Measurements from ENCODE around the gene ARHGEF7.

The ARHGEF7 gene

GRCh38 chr13:111275995-111276618 is 161.0 kb downstream of the ARHGEF7 start:
- DNase-seq (ENCODE audit: low read depth, low spot score), result no peak
- peaks cover 68% of the 10 kb centered on the region for H3K36me3 ChIP-seq (ENCODE audit: insufficient read depth, insufficient read length, low read length)
- H3K4me1 ChIP-seq (ENCODE audit: insufficient read depth, insufficient read length), result no peaks in the 10 kb centered on the region
- no peaks in the 10 kb centered on the region for H3K9me3 ChIP-seq (ENCODE audit: insufficient read depth, low read length)
- TF ChIP-seq YY1 (IDR thresholded peaks at IDR 0.05; ENCODE audit: insufficient read depth, insufficient read length) (no peak), ZNF274 (IDR thresholded peaks at IDR 0.05; ENCODE audit: low read depth, low read length) (no peak), SUZ12 (IDR thresholded peaks at IDR 0.05; ENCODE audit: extremely low read depth, insufficient read depth, insufficient read length) (no peak)
- H3K27me3 ChIP-seq (ENCODE audit: insufficient read depth, insufficient read length), result no peaks in the 10 kb centered on the region
- H3K4me3 ChIP-seq (ENCODE audit: insufficient read length, low read depth), result no peak overlapping the region
- no peak overlapping the region for H3K9ac ChIP-seq (ENCODE audit: insufficient read length, low read depth)

- Histone ChIP-seq H3K9me3 (ENCODE audit: insufficient read depth, low read length) (no peaks in the 10 kb centered on the region), H3K4me3 (ENCODE audit: insufficient read length, low read depth) (no peak overlapping the region), H3K4me1 (ENCODE audit: insufficient read depth, insufficient read length) (no peaks in the 10 kb centered on the region), H3K27me3 (ENCODE audit: insufficient read depth, insufficient read length) (no peaks in the 10 kb centered on the region), H3K9ac (ENCODE audit: insufficient read length, low read depth) (no peak overlapping the region), H3K36me3 (ENCODE audit: insufficient read depth, insufficient read length, low read length) (peaks cover 77% of the 10 kb centered on the region)
- no peak for TF ChIP-seq ZNF274 (IDR thresholded peaks at IDR 0.05; ENCODE audit: low read depth, low read length)
- no peak for TF ChIP-seq SUZ12 (IDR thresholded peaks at IDR 0.05; ENCODE audit: extremely low read depth, insufficient read depth, insufficient read length)
- no peak for TF ChIP-seq YY1 (IDR thresholded peaks at IDR 0.05; ENCODE audit: insufficient read depth, insufficient read length)
- no peak for DNase-seq (ENCODE audit: low read depth, low spot score)
Observed at GRCh38 chr13:111278258-111278657, 163.1 kb downstream of the ARHGEF7 start.

GRCh38 chr13:111278743-111279652 is 163.9 kb downstream of the ARHGEF7 start:
- Histone ChIP-seq H3K4me1 (ENCODE audit: insufficient read depth, insufficient read length) (no peaks in the 10 kb centered on the region), H3K27me3 (ENCODE audit: insufficient read depth, insufficient read length) (no peaks in the 10 kb centered on the region), H3K9ac (ENCODE audit: insufficient read length, low read depth) (no peak overlapping the region), H3K4me3 (ENCODE audit: insufficient read length, low read depth) (no peak overlapping the region), H3K36me3 (ENCODE audit: insufficient read depth, insufficient read length, low read length) (peaks cover 79% of the 10 kb centered on the region), H3K9me3 (ENCODE audit: insufficient read depth, low read length) (no peaks in the 10 kb centered on the region)
- TF ChIP-seq ZNF274 (IDR thresholded peaks at IDR 0.05; ENCODE audit: low read depth, low read length) (no peak), YY1 (IDR thresholded peaks at IDR 0.05; ENCODE audit: insufficient read depth, insufficient read length) (no peak), SUZ12 (IDR thresholded peaks at IDR 0.05; ENCODE audit: extremely low read depth, insufficient read depth, insufficient read length) (no peak)
- no peak for DNase-seq (ENCODE audit: low read depth, low spot score)

GRCh38 chr13:111280226-111280625 is 165.1 kb downstream of the ARHGEF7 start:
- Histone ChIP-seq H3K27me3 (ENCODE audit: insufficient read depth, insufficient read length) (no peaks in the 10 kb centered on the region), H3K4me1 (ENCODE audit: insufficient read depth, insufficient read length) (no peaks in the 10 kb centered on the region), H3K4me3 (ENCODE audit: insufficient read length, low read depth) (no peak overlapping the region), H3K9ac (ENCODE audit: insufficient read length, low read depth) (no peak overlapping the region), H3K36me3 (ENCODE audit: insufficient read depth, insufficient read length, low read length) (peaks cover 79% of the 10 kb centered on the region), H3K9me3 (ENCODE audit: insufficient read depth, low read length) (no peaks in the 10 kb centered on the region)
- DNase-seq (ENCODE audit: low read depth, low spot score), result no peak
- TF ChIP-seq YY1 (IDR thresholded peaks at IDR 0.05; ENCODE audit: insufficient read depth, insufficient read length), result no peak
- TF ChIP-seq ZNF274 (IDR thresholded peaks at IDR 0.05; ENCODE audit: low read depth, low read length), result no peak
- TF ChIP-seq SUZ12 (IDR thresholded peaks at IDR 0.05; ENCODE audit: extremely low read depth, insufficient read depth, insufficient read length), result no peak

- no peak for TF ChIP-seq ZNF274 (IDR thresholded peaks at IDR 0.05; ENCODE audit: low read depth, low read length)
- no peak for TF ChIP-seq YY1 (IDR thresholded peaks at IDR 0.05; ENCODE audit: insufficient read depth, insufficient read length)
- TF ChIP-seq SUZ12 (IDR thresholded peaks at IDR 0.05; ENCODE audit: extremely low read depth, insufficient read depth, insufficient read length), result no peak
- Histone ChIP-seq H3K9ac (ENCODE audit: insufficient read length, low read depth) (no peak overlapping the region), H3K4me1 (ENCODE audit: insufficient read depth, insufficient read length) (no peaks in the 10 kb centered on the region), H3K36me3 (ENCODE audit: insufficient read depth, insufficient read length, low read length) (peaks cover 77% of the 10 kb centered on the region), H3K27me3 (ENCODE audit: insufficient read depth, insufficient read length) (no peaks in the 10 kb centered on the region), H3K9me3 (ENCODE audit: insufficient read depth, low read length) (no peaks in the 10 kb centered on the region), H3K4me3 (ENCODE audit: insufficient read length, low read depth) (no peak overlapping the region)
- DNase-seq (ENCODE audit: low read depth, low spot score), result no peak
Observed at GRCh38 chr13:111280681-111281585, 165.8 kb downstream of the ARHGEF7 start.

- no peaks in the 10 kb centered on the region for H3K9me3 ChIP-seq (ENCODE audit: insufficient read depth, low read length)
- DNase-seq (ENCODE audit: low read depth, low spot score), result no peak
- TF ChIP-seq SUZ12 (IDR thresholded peaks at IDR 0.05; ENCODE audit: extremely low read depth, insufficient read depth, insufficient read length) (no peak), YY1 (IDR thresholded peaks at IDR 0.05; ENCODE audit: insufficient read depth, insufficient read length) (no peak), ZNF274 (IDR thresholded peaks at IDR 0.05; ENCODE audit: low read depth, low read length) (no peak)
- H3K4me1 ChIP-seq (ENCODE audit: insufficient read depth, insufficient read length), result peaks cover 2% of the 10 kb centered on the region
- no peak overlapping the region for H3K9ac ChIP-seq (ENCODE audit: insufficient read length, low read depth)
- peaks cover 80% of the 10 kb centered on the region for H3K36me3 ChIP-seq (ENCODE audit: insufficient read depth, insufficient read length, low read length)
- no peak overlapping the region for H3K4me3 ChIP-seq (ENCODE audit: insufficient read length, low read depth)
- H3K27me3 ChIP-seq (ENCODE audit: insufficient read depth, insufficient read length), result no peaks in the 10 kb centered on the region
Observed at GRCh38 chr13:111281751-111282311, 166.7 kb downstream of the ARHGEF7 start.
